Activated effector memory CD4-positive, alpha-beta T cell treated with anti-CD3 and anti-CD28 coated beads, Interleukin-2, amount 50 U/mL, for 16 hours (primary cell): Measurements from ENCODE around the gene KRTAP4-6.
"Not testable (repeated sequence)": the region's sequence is repeated elsewhere in the genome, so short reads cannot be mapped to it uniquely, and the experiment has no call there.

Source experiments
- DNase-seq: peaks from one replicate; pipeline ENCODE4 v3.0.0-alpha.2; 2020

Gene KRTAP4-6

GRCh38 chr17:41140360-41141131, at the start of gene KRTAP4-6:
Gene KRTAP4-6, minus strand, starts transcription at chr17:41140544. Its CDS starts 57 bp downstream, at chr17:41140487.
- DNase-seq, result no peak

GRCh38 chr17:41189837-41190318, 49.5 kb upstream of the KRTAP4-6 start, which contains the start of gene KRTAP9-1:
Gene KRTAP9-1, plus strand, starts transcription at chr17:41189887. Its CDS starts 0 bp downstream, at chr17:41189887.
- DNase-seq, result not testable (repeated sequence)

- DNase-seq, result no peak
Observed at GRCh38 chr17:41186872-41187271, 46.5 kb upstream of the KRTAP4-6 start.

- no peak for DNase-seq
Observed at GRCh38 chr17:41185001-41185400, 44.7 kb upstream of the KRTAP4-6 start.

- DNase-seq, result no peak
Observed at GRCh38 chr17:41184480-41184961, 44.2 kb upstream of the KRTAP4-6 start, which contains the start of gene KRTAP4-1. Gene KRTAP4-1, minus strand, starts transcription at chr17:41184911. Its CDS starts 57 bp downstream, at chr17:41184854.

- no peak for DNase-seq
Observed at GRCh38 chr17:41178843-41179616, 38.7 kb upstream of the KRTAP4-6 start.

GRCh38 chr17:41178341-41178740, 38.0 kb upstream of the KRTAP4-6 start:
- DNase-seq, result no peak

- DNase-seq, result no peak
Observed at GRCh38 chr17:41177727-41178271, 37.5 kb upstream of the KRTAP4-6 start, which contains the start of gene KRTAP4-2. Gene KRTAP4-2, minus strand, starts transcription at chr17:41178221. Its CDS starts 57 bp downstream, at chr17:41178164.

GRCh38 chr17:41176744-41177387, 36.5 kb upstream of the KRTAP4-6 start:
- no peak for DNase-seq

GRCh38 chr17:41171886-41172285, 31.5 kb upstream of the KRTAP4-6 start:
- no peak for DNase-seq

GRCh38 chr17:41168121-41168520, 27.8 kb upstream of the KRTAP4-6 start, which contains the start of gene KRTAP4-3:
Gene KRTAP4-3, minus strand, starts transcription at chr17:41168221. Its CDS starts 49 bp downstream, at chr17:41168172.
- no peak for DNase-seq

GRCh38 chr17:41167561-41167960, 27.2 kb upstream of the KRTAP4-6 start:
- DNase-seq, result no peak

GRCh38 chr17:41163828-41164227, 23.5 kb upstream of the KRTAP4-6 start:
- DNase-seq, result no peak

- DNase-seq, result no peak
Observed at GRCh38 chr17:41160648-41161047, 20.3 kb upstream of the KRTAP4-6 start, which contains the start of gene KRTAP4-4. Gene KRTAP4-4, minus strand, starts transcription at chr17:41160748. Its CDS starts 57 bp downstream, at chr17:41160691.

- DNase-seq, result not testable (repeated sequence)
Observed at GRCh38 chr17:41160190-41160589, 19.8 kb upstream of the KRTAP4-6 start.

- no peak for DNase-seq
Observed at GRCh38 chr17:41153856-41154255, 13.5 kb upstream of the KRTAP4-6 start.

GRCh38 chr17:41151525-41151924, 11.2 kb upstream of the KRTAP4-6 start:
- no peak for DNase-seq

- DNase-seq, result no peak
Observed at GRCh38 chr17:41150026-41150425, 9.7 kb upstream of the KRTAP4-6 start.

GRCh38 chr17:41149652-41149985, 9.3 kb upstream of the KRTAP4-6 start, which contains the start of gene KRTAP4-5:
Gene KRTAP4-5, minus strand, starts transcription at chr17:41149825. Its CDS starts 58 bp downstream, at chr17:41149767.
- DNase-seq, result no peak

- DNase-seq, result not testable (repeated sequence)
Observed at GRCh38 chr17:41148971-41149651, 8.8 kb upstream of the KRTAP4-6 start.

GRCh38 chr17:41147531-41148204, 7.3 kb upstream of the KRTAP4-6 start:
- DNase-seq, result no peak
